Measurements from ENCODE around the gene RUFY1.
"Not testable (repeated sequence)": the region's sequence is repeated elsewhere in the genome, so short reads cannot be mapped to it uniquely, and the experiment has no call there.

Gene RUFY1

GRCh38 chr5:179542170-179542569 lies 8.2 kb upstream of the RUFY1 start:
- no peak for DNase-seq (ENCODE audit: low read depth)

- not testable (repeated sequence) for DNase-seq (ENCODE audit: low read depth)
Observed at GRCh38 chr5:179543275-179543674, 7.1 kb upstream of the RUFY1 start.

- DNase-seq (ENCODE audit: low read depth), result no peak
Observed at GRCh38 chr5:179553006-179553405, 2.7 kb downstream of the RUFY1 start.

- DNase-seq (ENCODE audit: low read depth), result no peak
Observed at GRCh38 chr5:179553875-179554274, 3.5 kb downstream of the RUFY1 start.

- no peak for DNase-seq (ENCODE audit: low read depth)
Observed at GRCh38 chr5:179554981-179555380, 4.6 kb downstream of the RUFY1 start.

GRCh38 chr5:179558261-179558799 lies 8.0 kb downstream of the RUFY1 start:
- not testable (repeated sequence) for DNase-seq (ENCODE audit: low read depth)

- no peak for DNase-seq (ENCODE audit: low read depth)
Observed at GRCh38 chr5:179558932-179559283, 8.6 kb downstream of the RUFY1 start.

- DNase-seq (ENCODE audit: low read depth), result peak; percentile 70
Observed at GRCh38 chr5:179559284-179560252, 9.2 kb downstream of the RUFY1 start.

GRCh38 chr5:179564526-179564925 lies 14.2 kb downstream of the RUFY1 start:
- no peak for DNase-seq (ENCODE audit: low read depth)

- DNase-seq (ENCODE audit: low read depth), result no peak
Observed at GRCh38 chr5:179568721-179569120, 18.4 kb downstream of the RUFY1 start.

- DNase-seq (ENCODE audit: low read depth), result no peak
Observed at GRCh38 chr5:179572386-179572785, 22.0 kb downstream of the RUFY1 start.

GRCh38 chr5:179577286-179577960 lies 27.1 kb downstream of the RUFY1 start:
- DNase-seq (ENCODE audit: low read depth), result no peak

GRCh38 chr5:179585941-179586401 lies 35.6 kb downstream of the RUFY1 start:
- DNase-seq (ENCODE audit: low read depth), result no peak

- DNase-seq (ENCODE audit: low read depth), result no peak
Observed at GRCh38 chr5:179588166-179588565, 37.8 kb downstream of the RUFY1 start.

- no peak for DNase-seq (ENCODE audit: low read depth)
Observed at GRCh38 chr5:179595916-179596315, 45.6 kb downstream of the RUFY1 start.

- DNase-seq (ENCODE audit: low read depth), result no peak
Observed at GRCh38 chr5:179596421-179596820, 46.1 kb downstream of the RUFY1 start.

- no peak for DNase-seq (ENCODE audit: low read depth)
Observed at GRCh38 chr5:179599100-179599499, 48.7 kb downstream of the RUFY1 start.

- DNase-seq (ENCODE audit: low read depth), result no peak
Observed at GRCh38 chr5:179599566-179599965, 49.2 kb downstream of the RUFY1 start.

- no peak for DNase-seq (ENCODE audit: low read depth)
Observed at GRCh38 chr5:179599973-179600372, 49.6 kb downstream of the RUFY1 start.

GRCh38 chr5:179601871-179602625 lies 51.7 kb downstream of the RUFY1 start:
- DNase-seq (ENCODE audit: low read depth), result no peak

GRCh38 chr5:179603308-179603707 lies 53.0 kb downstream of the RUFY1 start:
- no peak for DNase-seq (ENCODE audit: low read depth)
